GM13976 (cell line): Measurements from ENCODE around the gene LARP1B.

Experiments
- DNase-seq: peaks from one replicate; pipeline ENCODE4 v3.0.0; 2012; ENCODE audit warnings: low spot score
- CTCF ChIP-seq: IDR thresholded peaks from 2 replicates; pipeline ENCODE4 v1.5.1; 2012; ENCODE audit warnings: borderline replicate concordance, mild to moderate bottlenecking; ENCODE audit not compliant: insufficient read depth; ENCODE audit errors: extremely low read depth, missing control alignments, control extremely low read depth
- in situ Hi-C: fragments of 300-500 bp; cut with MboI; formaldehyde crosslinking; loops from one replicate; pipeline ENCODE4 v1.12.0; 2022; ENCODE audit warnings: low sequenced_read_pairs, mixed read lengths, inconsistent platforms; ENCODE audit not compliant: unreplicated experiment

Gene LARP1B

GRCh38 chr4:128186623-128187022, 125.5 kb downstream of the LARP1B start:
- no peak for DNase-seq
- in situ Hi-C loops: loop anchor here (25.0 kb wide), 2 partner anchors 276 to 676 kb away; no protein-coding TSS in a partner anchor
- no peak for TF ChIP-seq CTCF

GRCh38 chr4:128191115-128191781, 130.1 kb downstream of the LARP1B start:
- TF ChIP-seq CTCF: peak; percentile 70
- in situ Hi-C loops: loop anchor here (25.0 kb wide), 2 partner anchors 271 to 671 kb away; no protein-coding TSS in a partner anchor
- peak; percentile 62 for DNase-seq

- no peak for TF ChIP-seq CTCF
- DNase-seq: peak; percentile 39
- in situ Hi-C loops: no loop called here
These were observed 159.4 kb downstream of the LARP1B start for GRCh38 chr4:128220286-128221235.

GRCh38 chr4:128221586-128221985, 160.5 kb downstream of the LARP1B start:
- TF ChIP-seq CTCF: no peak
- in situ Hi-C loops: no loop called here
- no peak for DNase-seq

GRCh38 chr4:128225148-128225547, 164.0 kb downstream of the LARP1B start:
- no peak for DNase-seq
- in situ Hi-C loops: no loop called here
- no peak for TF ChIP-seq CTCF

GRCh38 chr4:128227991-128228571, 167.0 kb downstream of the LARP1B start:
- no peak for DNase-seq
- TF ChIP-seq CTCF: no peak
- in situ Hi-C loops: no loop called here
